HepG2 (cell line): ENCODE data around the gene FLRT2.

Experiments used
- CEBPB ChIP-seq: IDR thresholded peaks from 2 replicates; pipeline ENCODE4 v1.6.1; 2011; ENCODE audit warnings: low read depth, low read length, improper control_type of control experiment, borderline replicate concordance
- EP300 ChIP-seq, 3 experiments: sonication (generic) in 1 of 3; formaldehyde crosslinking in 1 of 3; IDR thresholded peaks; 2 replicates each; pipeline versions ENCODE4 v1.5.1 to v1.6.1; 2011 to 2020; ENCODE audit warnings: low read depth in 2 of 3, low read length in 2 of 3, borderline replicate concordance in 1 of 3, improper control_type of control experiment in 1 of 3, mild to moderate bottlenecking in 1 of 3, missing genetic modification reagents in 1 of 3, moderate library complexity in 1 of 3
- FOSL1 ChIP-seq: sonication (generic); formaldehyde crosslinking; IDR thresholded peaks from 2 replicates; pipeline ENCODE4 v1.9.0; 2021; ENCODE audit warnings: missing genetic modification reagents, borderline replicate concordance
- ISL2 ChIP-seq: sonication (generic); formaldehyde crosslinking; IDR thresholded peaks from 2 replicates; pipeline ENCODE4 v1.5.0; 2020; ENCODE audit warnings: missing genetic modification reagents
- KDM1A ChIP-seq: IDR thresholded peaks from 2 replicates; pipeline ENCODE4 v1.6.1; 2016; ENCODE audit warnings: missing compliant biosample characterization
- RAD51 ChIP-seq: fragments of 450-650 bp; IDR thresholded peaks from 2 replicates; pipeline ENCODE4 v1.6.1; 2016; ENCODE audit warnings: borderline replicate concordance
- RNF2 ChIP-seq: fragments of 450-650 bp; conservative IDR thresholded peaks from 2 replicates; pipeline ENCODE4 v1.6.1; 2016; ENCODE audit warnings: low read depth
- TAF1 ChIP-seq: sonication (generic); formaldehyde crosslinking; IDR thresholded peaks from 2 replicates; pipeline ENCODE4 v1.4.0; 2020; ENCODE audit warnings: missing genetic modification reagents
- ZNF263 ChIP-seq: sonication (generic); formaldehyde crosslinking; IDR thresholded peaks from 2 replicates; pipeline ENCODE4 v1.4.0; 2020; ENCODE audit warnings: missing genetic modification reagents
- TF ChIP-seq, protein P1 (sequence below): sonication (generic); formaldehyde crosslinking; IDR thresholded peaks from 2 replicates; pipeline ENCODE4 v1.4.0; 2020; ENCODE audit warnings: missing genetic modification reagents, low read depth, mild to moderate bottlenecking, borderline replicate concordance
- TF ChIP-seq, protein P2 (sequence below): sonication (generic); formaldehyde crosslinking; IDR thresholded peaks from 2 replicates; pipeline ENCODE4 v1.5.0; 2020; ENCODE audit warnings: mild to moderate bottlenecking, missing genetic modification reagents, moderate library complexity

DNA sequence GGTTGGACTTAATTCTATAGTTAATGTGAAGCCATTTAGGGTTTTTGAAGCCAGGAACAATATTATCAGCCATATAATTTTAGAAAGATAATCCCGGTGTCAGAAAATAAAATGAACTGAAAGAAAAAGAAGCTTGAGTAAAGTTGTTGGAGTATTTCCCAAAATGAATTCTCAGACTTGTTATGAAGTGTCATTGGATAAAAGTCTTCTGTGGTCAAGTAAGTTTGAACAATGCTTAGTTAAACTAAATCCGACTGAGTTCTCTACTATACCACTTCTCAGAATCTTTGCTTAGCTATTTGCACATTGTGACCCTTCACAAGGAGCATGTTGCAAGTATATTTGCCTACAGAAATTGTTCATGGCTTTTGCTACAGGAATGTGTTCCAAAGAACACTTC lies 17.5 kb upstream of the FLRT2 start:
- TF ChIP-seq, protein P1, sequence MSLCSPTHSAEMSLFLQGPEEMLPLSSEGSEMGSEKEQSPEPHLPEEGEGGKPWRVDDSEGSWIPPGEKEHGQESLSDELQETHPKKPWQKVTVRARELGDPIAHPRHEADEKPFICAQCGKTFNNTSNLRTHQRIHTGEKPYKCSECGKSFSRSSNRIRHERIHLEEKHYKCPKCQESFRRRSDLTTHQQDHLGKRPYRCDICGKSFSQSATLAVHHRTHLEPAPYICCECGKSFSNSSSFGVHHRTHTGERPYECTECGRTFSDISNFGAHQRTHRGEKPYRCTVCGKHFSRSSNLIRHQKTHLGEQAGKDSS: no peak
- no peak for TF ChIP-seq KDM1A
- TF ChIP-seq TAF1 (CRISPR knock-in tag): no peak
- no peak for TF ChIP-seq ISL2
- no peak for TF ChIP-seq RAD51
- TF ChIP-seq, protein P2, sequence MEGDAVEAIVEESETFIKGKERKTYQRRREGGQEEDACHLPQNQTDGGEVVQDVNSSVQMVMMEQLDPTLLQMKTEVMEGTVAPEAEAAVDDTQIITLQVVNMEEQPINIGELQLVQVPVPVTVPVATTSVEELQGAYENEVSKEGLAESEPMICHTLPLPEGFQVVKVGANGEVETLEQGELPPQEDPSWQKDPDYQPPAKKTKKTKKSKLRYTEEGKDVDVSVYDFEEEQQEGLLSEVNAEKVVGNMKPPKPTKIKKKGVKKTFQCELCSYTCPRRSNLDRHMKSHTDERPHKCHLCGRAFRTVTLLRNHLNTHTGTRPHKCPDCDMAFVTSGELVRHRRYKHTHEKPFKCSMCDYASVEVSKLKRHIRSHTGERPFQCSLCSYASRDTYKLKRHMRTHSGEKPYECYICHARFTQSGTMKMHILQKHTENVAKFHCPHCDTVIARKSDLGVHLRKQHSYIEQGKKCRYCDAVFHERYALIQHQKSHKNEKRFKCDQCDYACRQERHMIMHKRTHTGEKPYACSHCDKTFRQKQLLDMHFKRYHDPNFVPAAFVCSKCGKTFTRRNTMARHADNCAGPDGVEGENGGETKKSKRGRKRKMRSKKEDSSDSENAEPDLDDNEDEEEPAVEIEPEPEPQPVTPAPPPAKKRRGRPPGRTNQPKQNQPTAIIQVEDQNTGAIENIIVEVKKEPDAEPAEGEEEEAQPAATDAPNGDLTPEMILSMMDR (CRISPR knock-in tag): no peak
- TF ChIP-seq CEBPB: no peak
- no peak for TF ChIP-seq RNF2
- TF ChIP-seq ZNF263 (CRISPR knock-in tag): no peak
- no peak for TF ChIP-seq EP300 (IDR thresholded peaks at IDR 0.05; ENCODE audit: low read depth in 2 of 2, low read length in 2 of 2)
- no peak for TF ChIP-seq EP300 (CRISPR knock-in tag; IDR thresholded peaks at IDR 0.05; ENCODE audit: borderline replicate concordance)
- no peak for TF ChIP-seq FOSL1 (CRISPR knock-in tag)
